WI38 (cell line): ENCODE measurements around the gene MLLT1.
"Not testable (repeated sequence)": the region's sequence is repeated elsewhere in the genome, so short reads cannot be mapped to it uniquely, and the experiment has no call there.

Experiments used
- H3K4me3 ChIP-seq: 2 replicates; pipeline ENCODE4 v1.5.1; 2011; ENCODE audit warnings: low read depth, mild to moderate bottlenecking, control low read depth, low read length
- TF ChIP-seq, protein P1 (sequence below): IDR thresholded peaks from 2 replicates; pipeline ENCODE4 v1.5.1; 2012; ENCODE audit warnings: low read depth, mild to moderate bottlenecking, control low read depth, low read length

MLLT1 gene, protein sequence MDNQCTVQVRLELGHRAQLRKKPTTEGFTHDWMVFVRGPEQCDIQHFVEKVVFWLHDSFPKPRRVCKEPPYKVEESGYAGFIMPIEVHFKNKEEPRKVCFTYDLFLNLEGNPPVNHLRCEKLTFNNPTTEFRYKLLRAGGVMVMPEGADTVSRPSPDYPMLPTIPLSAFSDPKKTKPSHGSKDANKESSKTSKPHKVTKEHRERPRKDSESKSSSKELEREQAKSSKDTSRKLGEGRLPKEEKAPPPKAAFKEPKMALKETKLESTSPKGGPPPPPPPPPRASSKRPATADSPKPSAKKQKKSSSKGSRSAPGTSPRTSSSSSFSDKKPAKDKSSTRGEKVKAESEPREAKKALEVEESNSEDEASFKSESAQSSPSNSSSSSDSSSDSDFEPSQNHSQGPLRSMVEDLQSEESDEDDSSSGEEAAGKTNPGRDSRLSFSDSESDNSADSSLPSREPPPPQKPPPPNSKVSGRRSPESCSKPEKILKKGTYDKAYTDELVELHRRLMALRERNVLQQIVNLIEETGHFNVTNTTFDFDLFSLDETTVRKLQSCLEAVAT

DNA sequence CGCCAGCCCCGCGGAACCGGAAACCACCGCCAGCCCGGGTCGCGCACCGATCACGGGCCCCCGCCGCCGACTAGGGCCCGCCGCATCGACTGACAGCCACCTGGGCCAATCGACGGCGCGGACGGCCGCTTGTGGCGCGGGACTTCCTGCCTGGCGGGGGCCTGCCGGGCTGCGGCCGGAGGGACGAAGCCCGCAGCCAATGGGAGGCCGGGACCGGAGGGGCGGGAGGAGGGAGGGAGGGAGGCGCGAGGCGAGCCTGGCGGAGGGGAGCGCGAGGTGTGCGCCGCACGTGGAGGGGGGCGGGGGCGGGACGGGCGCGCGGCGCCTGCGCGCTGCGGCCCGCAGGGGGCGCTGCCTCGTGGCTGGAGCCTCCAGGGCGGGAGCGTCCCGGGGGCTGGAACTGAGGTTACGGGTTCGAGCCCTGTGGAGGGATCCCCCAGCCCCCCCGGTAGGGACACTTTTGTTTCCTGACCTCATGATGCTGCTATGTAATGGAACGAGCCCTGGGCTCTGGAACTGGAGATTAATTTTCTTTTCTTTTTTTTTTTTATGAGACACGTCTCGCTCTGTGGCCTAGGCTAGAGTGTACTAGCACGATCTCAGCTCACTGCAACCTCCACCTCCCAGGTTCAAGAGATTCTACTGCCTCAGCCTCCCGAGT is at the start of gene MLLT1:
Gene MLLT1 (minus strand): TSS at position 45 of the 661 bp plus-strand sequence. CDS start 191 bp downstream, outside the sequence.
- TF ChIP-seq, protein P1, sequence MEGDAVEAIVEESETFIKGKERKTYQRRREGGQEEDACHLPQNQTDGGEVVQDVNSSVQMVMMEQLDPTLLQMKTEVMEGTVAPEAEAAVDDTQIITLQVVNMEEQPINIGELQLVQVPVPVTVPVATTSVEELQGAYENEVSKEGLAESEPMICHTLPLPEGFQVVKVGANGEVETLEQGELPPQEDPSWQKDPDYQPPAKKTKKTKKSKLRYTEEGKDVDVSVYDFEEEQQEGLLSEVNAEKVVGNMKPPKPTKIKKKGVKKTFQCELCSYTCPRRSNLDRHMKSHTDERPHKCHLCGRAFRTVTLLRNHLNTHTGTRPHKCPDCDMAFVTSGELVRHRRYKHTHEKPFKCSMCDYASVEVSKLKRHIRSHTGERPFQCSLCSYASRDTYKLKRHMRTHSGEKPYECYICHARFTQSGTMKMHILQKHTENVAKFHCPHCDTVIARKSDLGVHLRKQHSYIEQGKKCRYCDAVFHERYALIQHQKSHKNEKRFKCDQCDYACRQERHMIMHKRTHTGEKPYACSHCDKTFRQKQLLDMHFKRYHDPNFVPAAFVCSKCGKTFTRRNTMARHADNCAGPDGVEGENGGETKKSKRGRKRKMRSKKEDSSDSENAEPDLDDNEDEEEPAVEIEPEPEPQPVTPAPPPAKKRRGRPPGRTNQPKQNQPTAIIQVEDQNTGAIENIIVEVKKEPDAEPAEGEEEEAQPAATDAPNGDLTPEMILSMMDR, result peak; percentile 40

DNA sequence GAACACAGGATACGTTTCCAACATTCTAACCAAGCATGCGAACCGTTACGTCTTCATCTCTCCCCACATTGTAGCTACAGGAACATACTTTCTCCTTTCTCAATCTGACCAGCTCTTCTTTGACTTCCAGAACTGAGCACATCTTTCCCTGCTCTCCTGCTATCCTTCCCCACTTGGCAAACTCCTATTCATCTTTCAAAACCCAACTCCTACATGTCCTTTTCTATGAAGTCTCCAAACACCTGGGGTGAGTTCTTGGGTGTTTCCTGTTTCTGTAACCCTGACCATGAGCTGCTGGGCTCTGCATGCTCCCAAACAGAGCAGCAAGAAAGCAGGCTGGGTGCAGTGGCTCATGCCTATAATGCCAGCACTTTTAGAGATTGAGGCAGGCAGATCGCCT is 47.0 kb upstream of the MLLT1 start:
- TF ChIP-seq, protein P1, result no peak
- H3K4me3 ChIP-seq, result no peak overlapping the region

More for the DNA sequence above, at the start of gene MLLT1:
- H3K4me3 ChIP-seq, result peak within 1 kb of the TSS; percentile 92

DNA sequence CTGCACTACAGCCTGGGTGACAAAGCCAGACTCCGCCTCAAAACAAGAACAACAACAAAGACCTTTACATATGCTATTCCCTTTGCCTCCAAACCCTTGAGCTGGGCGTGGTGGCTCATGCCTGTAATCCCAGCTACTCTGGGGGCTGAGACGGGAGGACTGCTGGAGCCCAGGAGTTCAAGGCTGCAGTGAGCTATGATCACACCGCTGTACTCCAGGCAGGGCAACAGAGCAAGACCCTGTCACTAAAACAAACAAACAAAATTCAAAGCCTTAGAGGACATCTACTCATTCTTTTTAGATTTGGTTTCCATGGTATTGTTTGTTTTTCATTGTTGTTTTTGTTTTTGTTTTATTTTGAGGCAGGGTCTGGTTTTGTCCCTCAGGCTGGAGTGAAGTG is 45.8 kb upstream of the MLLT1 start:
- no peak overlapping the region for H3K4me3 ChIP-seq
- TF ChIP-seq, protein P1, result no peak

DNA sequence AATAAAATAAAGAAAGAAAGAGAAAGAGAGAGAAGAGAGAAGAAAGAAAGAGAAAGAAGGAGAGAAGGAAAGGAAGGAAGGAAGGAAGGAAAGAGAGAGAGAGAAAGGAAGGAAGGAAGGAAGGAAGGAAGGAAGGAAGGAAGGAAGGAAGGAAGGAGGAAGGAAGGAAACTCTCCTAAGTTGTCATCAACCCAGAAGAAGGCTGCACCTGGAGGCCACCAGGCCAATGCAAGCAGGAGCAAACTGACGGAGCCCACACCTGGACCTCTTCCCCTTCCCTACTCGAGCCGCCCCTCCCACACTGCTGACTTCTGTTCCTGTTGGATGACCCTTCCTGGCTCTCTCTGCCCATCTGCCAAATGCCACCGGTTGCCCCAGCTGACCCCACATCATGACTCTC is 45.0 kb upstream of the MLLT1 start:
- no peak overlapping the region for H3K4me3 ChIP-seq
- TF ChIP-seq, protein P1, result no peak

DNA sequence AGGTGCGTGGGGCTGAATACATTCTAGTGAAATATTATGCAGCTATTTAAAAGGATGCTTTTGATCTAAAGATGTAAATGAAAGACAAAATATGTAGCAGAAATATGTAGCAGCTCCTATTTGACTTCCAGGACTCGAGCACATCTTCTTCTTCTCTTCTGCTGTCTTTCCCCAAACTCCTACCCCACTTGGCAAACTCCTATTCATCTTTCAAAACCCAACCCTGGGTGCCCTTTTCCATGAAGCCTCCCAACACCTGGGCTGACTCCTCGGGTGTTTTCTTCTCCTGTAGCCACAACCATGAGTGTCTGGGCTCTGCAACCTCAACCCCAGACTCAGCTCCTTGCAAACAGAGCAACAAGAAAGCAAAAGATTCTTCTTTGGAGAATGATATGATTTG is 42.5 kb upstream of the MLLT1 start:
- TF ChIP-seq, protein P1, result no peak
- H3K4me3 ChIP-seq, result no peak overlapping the region

DNA sequence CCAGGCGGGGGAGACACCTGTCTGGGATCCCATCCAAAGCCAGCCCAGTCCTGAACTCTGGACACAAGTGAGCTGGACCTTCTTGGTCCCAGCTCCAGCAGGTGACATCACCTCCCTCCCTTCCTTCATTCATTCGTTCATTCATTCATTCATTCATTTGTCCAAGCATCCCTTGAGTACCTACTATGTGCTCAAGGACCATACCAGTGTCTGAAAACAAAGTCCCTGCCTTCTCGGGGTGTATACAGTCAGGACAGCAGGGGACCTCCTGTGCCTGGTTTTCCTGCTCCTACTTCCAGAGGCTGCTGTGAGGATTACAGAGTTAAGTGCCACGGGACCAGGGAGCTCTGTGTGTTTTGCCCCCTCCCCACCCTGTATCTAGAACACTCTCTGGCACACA is 39.6 kb upstream of the MLLT1 start:
- TF ChIP-seq, protein P1, result no peak
- H3K4me3 ChIP-seq, result no peak overlapping the region

DNA sequence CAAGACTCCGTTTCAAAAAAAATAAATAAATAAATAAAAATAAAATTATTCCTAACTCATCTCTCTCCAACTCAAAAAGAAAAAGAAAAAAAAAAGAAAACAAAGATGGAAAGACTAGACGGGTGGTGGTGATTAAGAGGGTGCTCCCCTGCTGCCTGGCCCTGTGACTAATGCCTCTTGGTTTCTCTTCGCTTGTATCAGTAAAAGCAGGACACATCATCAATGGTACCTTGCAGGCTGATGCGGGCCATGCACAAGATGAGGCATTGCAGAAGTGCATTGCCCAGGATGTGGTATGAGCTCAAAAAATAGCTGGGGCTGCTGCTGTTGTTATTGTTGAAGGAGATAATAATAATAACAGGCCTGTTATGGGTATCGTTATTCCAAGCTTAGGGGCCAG is 39.0 kb upstream of the MLLT1 start:
- no peak overlapping the region for H3K4me3 ChIP-seq
- TF ChIP-seq, protein P1, result no peak

DNA sequence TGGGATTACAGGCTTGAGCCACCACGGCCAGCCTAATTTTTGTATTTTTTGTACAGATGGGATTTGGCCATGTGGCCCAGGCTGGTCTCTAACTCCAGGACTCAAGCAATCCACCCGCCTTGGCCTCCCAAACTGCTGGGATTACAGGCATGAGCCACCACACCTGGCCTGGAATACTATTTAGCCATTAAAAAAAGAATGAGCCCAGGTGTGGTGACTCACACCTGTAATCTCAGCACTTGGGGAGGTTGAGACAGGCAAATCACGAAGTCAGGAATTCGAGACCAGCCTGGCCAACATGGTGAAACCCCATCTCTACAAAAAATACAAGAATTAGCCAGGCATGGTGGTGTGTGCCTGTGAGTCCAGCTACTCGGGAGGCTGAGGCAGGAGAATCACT is 35.9 kb upstream of the MLLT1 start:
- not testable (repeated sequence) for H3K4me3 ChIP-seq
